Calu3 (cell line): ENCODE results near the gene SYNM. TPM values are rescaled to one million over a fixed set of nuclear protein-coding genes. Genes with fewer than 3 reads are reported as not detected.

Experiments
- BruUV-seq: library from RNA; stranded (reverse); fragments of 400-500 nt; replicated peaks from 2 replicates; lab custom pipeline; 2021; lab: Mats Ljungman, UMichigan
- CTCF ChIA-PET: fragments of 300-600 bp; sonication (Branson Sonifier 250); formaldehyde crosslinking; loops from one replicate; lab custom pipeline; 2022; ENCODE audit warnings: antibody characterized with exemption; lab: Charles Lee
- DNase-seq: peaks from one replicate; pipeline ENCODE4 v3.0.0; 2022
- H3K27ac Mint-ChIP-seq: one replicate; pipeline ENCODE4 v1.8.0; 2022; ENCODE audit warnings: mixed read lengths; ENCODE audit not compliant: unreplicated experiment
- H3K27me3 Mint-ChIP-seq: one replicate; pipeline ENCODE4 v1.8.0; 2022; ENCODE audit warnings: mixed read lengths; ENCODE audit not compliant: unreplicated experiment
- H3K36me3 Mint-ChIP-seq: one replicate; pipeline ENCODE4 v1.8.0; 2022; ENCODE audit warnings: mild to moderate bottlenecking, moderate library complexity, mixed read lengths; ENCODE audit not compliant: insufficient read depth, unreplicated experiment
- H3K4me1 Mint-ChIP-seq: one replicate; pipeline ENCODE4 v1.8.0; 2022; ENCODE audit warnings: mild to moderate bottlenecking, low read depth, mixed read lengths; ENCODE audit not compliant: unreplicated experiment
- H3K4me3 Mint-ChIP-seq: one replicate; pipeline ENCODE4 v1.8.0; 2022; ENCODE audit warnings: mild to moderate bottlenecking, low read depth, moderate library complexity, mixed read lengths; ENCODE audit not compliant: unreplicated experiment
- H3K9me3 Mint-ChIP-seq: one replicate; pipeline ENCODE4 v1.8.0; 2022; ENCODE audit warnings: low read depth, mixed read lengths; ENCODE audit not compliant: unreplicated experiment
- intact Hi-C: fragments of 100-400 bp; cut with micrococcal nuclease; formaldehyde crosslinking; loops from one replicate; pipeline ENCODE4 v1.10.0; 2022; ENCODE audit not compliant: unreplicated experiment
- total RNA-seq: library from RNA; stranded (reverse); gene quantifications from 2 replicates; pipeline ENCODE4 v1.2.3, GENCODE V29; 2022
- TF ChIP-seq, protein P1 (sequence below): fragments of 200-600 bp; IDR thresholded peaks from one replicate; pipeline ENCODE4 v1.8.0; 2022; ENCODE audit warnings: antibody characterized with exemption; ENCODE audit not compliant: unreplicated experiment

SYNM gene
- total RNA-seq, 1 experiment from 2014 or later, result 7.8 TPM

DNA sequence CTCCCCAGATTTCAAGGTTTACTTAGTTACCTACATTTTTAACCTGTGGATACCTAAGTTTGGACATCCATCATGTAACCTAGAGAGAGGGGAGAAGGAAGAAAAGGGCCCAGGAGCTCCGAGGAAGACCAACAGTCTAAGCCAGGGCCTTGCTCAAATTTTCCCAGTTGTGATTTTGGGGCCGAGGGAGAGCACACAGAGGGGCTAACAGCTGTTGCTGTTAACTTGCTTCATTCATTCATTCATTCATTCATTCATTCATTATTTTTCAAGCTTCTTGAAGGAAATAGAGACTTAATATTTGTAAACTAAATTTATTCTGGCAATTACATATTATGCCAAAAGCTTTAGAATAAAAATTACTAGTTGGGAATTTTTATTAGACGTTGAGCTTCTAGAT lies 22.9 kb downstream of the SYNM start:
- H3K9me3 Mint-ChIP-seq, result no peaks in the 10 kb centered on the region
- no TSS peak for BruUV-seq
- intact Hi-C loops, result no loop called here
- peaks cover 11% of the 10 kb centered on the region for H3K36me3 Mint-ChIP-seq
- no peaks in the 10 kb centered on the region for H3K27me3 Mint-ChIP-seq
- no peak for DNase-seq
- H3K4me3 Mint-ChIP-seq, result no peak overlapping the region
- H3K27ac Mint-ChIP-seq, result no peak overlapping the region
- peaks cover 27% of the 10 kb centered on the region for H3K4me1 Mint-ChIP-seq
- TF ChIP-seq, protein P1, sequence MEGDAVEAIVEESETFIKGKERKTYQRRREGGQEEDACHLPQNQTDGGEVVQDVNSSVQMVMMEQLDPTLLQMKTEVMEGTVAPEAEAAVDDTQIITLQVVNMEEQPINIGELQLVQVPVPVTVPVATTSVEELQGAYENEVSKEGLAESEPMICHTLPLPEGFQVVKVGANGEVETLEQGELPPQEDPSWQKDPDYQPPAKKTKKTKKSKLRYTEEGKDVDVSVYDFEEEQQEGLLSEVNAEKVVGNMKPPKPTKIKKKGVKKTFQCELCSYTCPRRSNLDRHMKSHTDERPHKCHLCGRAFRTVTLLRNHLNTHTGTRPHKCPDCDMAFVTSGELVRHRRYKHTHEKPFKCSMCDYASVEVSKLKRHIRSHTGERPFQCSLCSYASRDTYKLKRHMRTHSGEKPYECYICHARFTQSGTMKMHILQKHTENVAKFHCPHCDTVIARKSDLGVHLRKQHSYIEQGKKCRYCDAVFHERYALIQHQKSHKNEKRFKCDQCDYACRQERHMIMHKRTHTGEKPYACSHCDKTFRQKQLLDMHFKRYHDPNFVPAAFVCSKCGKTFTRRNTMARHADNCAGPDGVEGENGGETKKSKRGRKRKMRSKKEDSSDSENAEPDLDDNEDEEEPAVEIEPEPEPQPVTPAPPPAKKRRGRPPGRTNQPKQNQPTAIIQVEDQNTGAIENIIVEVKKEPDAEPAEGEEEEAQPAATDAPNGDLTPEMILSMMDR, result no peak
- CTCF ChIA-PET, result interaction anchor here (0.8 kb wide), 1 partner anchor 8 kb away, joined by 3 read pairs; no protein-coding TSS in a partner anchor

DNA sequence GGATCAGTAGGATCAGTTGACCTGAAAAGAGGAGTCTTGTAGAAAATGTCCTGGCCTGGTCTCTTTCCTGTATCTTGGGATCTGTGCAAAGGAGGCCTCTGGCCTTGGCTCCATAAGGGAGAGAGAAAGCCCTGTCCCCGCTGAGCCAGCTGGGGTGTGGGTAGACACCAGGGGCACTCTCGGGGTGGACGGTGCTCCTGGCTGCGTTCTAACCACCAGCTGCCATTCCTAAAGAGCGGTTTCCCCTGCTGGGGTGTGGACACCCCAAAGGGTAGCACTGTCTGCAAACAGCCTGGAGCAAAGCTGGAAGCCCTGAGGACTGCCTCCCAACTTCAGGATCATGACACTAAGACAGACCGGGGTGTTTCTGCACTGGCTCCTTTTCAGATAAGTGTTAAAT lies 23.5 kb downstream of the SYNM start:
- Mint-ChIP-seq H3K4me1 (peaks cover 21% of the 10 kb centered on the region), H3K27ac (no peak overlapping the region), H3K9me3 (no peaks in the 10 kb centered on the region), H3K4me3 (no peak overlapping the region), H3K36me3 (peaks cover 8% of the 10 kb centered on the region), H3K27me3 (no peaks in the 10 kb centered on the region)
- DNase-seq, result no peak
- CTCF ChIA-PET, result no interaction called here
- intact Hi-C loops, result no loop called here
- TF ChIP-seq, protein P1, result no peak
- no TSS peak for BruUV-seq

DNA sequence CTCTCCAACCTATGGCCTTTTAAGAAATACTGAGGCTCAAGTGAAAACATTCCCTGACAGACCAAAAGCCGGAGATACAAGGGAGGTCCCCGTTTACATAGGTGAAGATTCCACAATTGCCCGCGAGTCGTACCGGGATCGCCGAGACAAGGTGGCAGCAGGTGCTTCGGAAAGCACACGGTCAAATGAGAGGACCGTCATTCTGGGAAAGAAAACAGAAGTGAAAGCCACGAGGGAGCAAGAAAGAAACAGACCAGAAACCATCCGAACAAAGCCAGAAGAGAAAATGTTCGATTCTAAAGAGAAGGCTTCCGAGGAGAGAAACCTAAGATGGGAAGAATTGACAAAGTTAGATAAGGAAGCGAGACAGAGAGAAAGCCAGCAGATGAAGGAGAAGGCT lies 24.8 kb downstream of the SYNM start:
- Mint-ChIP-seq H3K27me3 (no peaks in the 10 kb centered on the region), H3K36me3 (no peaks in the 10 kb centered on the region), H3K4me3 (no peak overlapping the region), H3K9me3 (no peaks in the 10 kb centered on the region), H3K27ac (no peak overlapping the region), H3K4me1 (peaks cover 9% of the 10 kb centered on the region)
- intact Hi-C loops, result no loop called here
- DNase-seq, result no peak
- CTCF ChIA-PET, result no interaction called here
- TF ChIP-seq, protein P1, result no peak
- BruUV-seq, result TSS peak; percentile 80

DNA sequence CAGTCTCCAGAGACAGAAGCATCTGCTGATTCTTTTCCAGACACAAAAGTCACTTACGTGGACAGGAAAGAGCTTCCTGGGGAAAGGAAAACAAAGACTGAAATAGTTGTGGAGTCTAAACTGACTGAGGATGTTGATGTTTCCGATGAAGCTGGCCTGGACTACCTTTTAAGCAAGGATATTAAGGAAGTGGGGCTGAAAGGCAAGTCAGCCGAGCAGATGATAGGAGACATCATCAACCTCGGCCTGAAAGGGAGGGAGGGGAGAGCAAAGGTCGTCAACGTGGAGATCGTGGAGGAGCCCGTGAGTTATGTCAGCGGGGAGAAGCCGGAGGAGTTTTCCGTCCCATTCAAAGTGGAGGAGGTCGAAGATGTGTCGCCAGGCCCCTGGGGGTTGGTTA lies 25.4 kb downstream of the SYNM start:
- no peaks in the 10 kb centered on the region for H3K27me3 Mint-ChIP-seq
- H3K9me3 Mint-ChIP-seq, result no peaks in the 10 kb centered on the region
- TF ChIP-seq, protein P1, result no peak
- H3K27ac Mint-ChIP-seq, result no peak overlapping the region
- no TSS peak for BruUV-seq
- CTCF ChIA-PET, result no interaction called here
- DNase-seq, result no peak
- no peak overlapping the region for H3K4me3 Mint-ChIP-seq
- no peaks in the 10 kb centered on the region for H3K36me3 Mint-ChIP-seq
- intact Hi-C loops, result no loop called here
- peaks cover 9% of the 10 kb centered on the region for H3K4me1 Mint-ChIP-seq
